Measurements from ENCODE around the gene ADTRP. TPM values are rescaled to one million over a fixed set of nuclear protein-coding genes. Genes with fewer than 3 reads are reported as not detected.
A peak's percentile ranks its signal among the peaks of the same experiment; 100 is the strongest.

Gene ADTRP
- total and polyA plus RNA-seq, 10 of the 15 experiments (the other 5 are each of a cell fraction or from before 2014, with no cell fraction given): 0.10 to 2.6 (median 2.1) TPM

DNA sequence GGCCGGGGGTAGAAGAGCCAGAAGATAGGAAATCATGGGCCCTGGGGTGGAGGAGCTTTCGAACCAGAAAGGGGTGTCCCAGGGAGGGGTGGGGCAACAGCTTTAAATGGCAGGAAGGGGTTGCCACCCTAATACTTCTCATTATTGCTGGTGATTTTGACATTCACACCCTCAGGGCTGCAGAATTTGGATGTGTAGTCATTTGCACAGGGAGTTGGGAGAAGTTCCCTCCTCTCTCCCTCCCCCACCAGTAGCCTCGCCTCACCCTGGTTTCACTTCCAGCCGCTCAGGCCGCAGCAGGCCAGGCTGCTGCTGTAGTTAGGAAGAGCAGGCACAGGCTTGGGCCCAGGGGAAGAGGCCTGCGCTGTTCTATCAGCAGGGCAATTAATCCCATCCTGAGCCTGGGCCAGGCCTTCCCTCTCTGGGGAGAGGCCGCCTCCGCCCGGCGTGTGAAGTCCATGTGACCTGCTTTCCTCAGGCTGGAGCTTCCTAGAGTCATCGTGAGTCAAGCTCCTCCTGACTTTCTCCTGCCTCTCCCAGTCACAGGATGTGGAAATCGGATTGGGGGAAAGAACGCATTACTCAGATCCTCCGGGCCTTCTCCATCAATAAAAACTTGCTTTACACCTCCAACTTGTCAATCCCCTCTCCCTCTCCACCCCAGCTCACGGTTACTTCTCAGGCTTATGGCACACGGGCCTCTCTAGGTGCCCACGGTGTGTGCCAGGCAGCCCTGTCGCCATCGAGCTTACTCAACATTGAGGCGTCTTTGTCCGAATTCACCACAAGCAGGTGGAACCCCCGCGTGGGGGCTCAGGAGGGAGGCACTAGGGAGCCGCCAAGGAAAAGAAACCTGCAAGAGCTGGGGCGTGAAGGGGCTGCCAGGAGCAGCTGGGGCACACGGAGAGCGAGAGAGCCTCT lies 7.8 kb downstream of the ADTRP start:
- Histone ChIP-seq H3K79me2 (ENCODE audit: control insufficient read depth, insufficient read depth, low read length) (no peaks in the 10 kb centered on the region), H3K4me3 (no peak overlapping the region), H3K4me1 (ENCODE audit: control insufficient read depth, insufficient read depth, low read length) (peaks cover 11% of the 10 kb centered on the region), H4K20me1 (ENCODE audit: control insufficient read depth, insufficient read depth) (no peaks in the 10 kb centered on the region), H3K9me3 (replicated peaks; ENCODE audit: control insufficient read depth, insufficient read depth, low read length) (no peaks in the 10 kb centered on the region), H3K27me3 (replicated peaks in 1 of 2; ENCODE audit: control insufficient read depth in 2 of 2, insufficient read depth in 2 of 2, low read length in 1 of 2) (no peaks in the 10 kb centered on the region), H2AFZ (ENCODE audit: control insufficient read depth, low read depth, low read length) (no peak overlapping the region), H3K27ac (ENCODE audit: control insufficient read depth, insufficient read depth) (no peak overlapping the region), H3K4me2 (ENCODE audit: control insufficient read depth, insufficient read depth) (no peak overlapping the region), H3K36me3 (ENCODE audit: control insufficient read depth in 2 of 2, insufficient read depth in 2 of 2, low read length in 1 of 2) (no peaks in the 10 kb centered on the region), H3K9ac (ENCODE audit: control insufficient read depth, insufficient read depth, low read length) (no peak overlapping the region)
- SMC1A ChIA-PET (ENCODE audit: uncharacterized antibody, unreplicated experiment): interaction anchor here (0.8 to 2.0 kb wide), 5 partner anchors 10 to 47 kb away, joined by 3 to 8 read pairs (median 6); no protein-coding TSS in a partner anchor
- POLR2A ChIA-PET: no interaction called here
- FAIRE-seq: no peak
- WGBS (ENCODE audit: insufficient coverage, insufficient replicate concordance, low lambda C conversion rate, missing lambda C conversion rate): 76% methylated on average over 27 of the region's 27 CpGs
- BruUV-seq (replicated peaks): no TSS peak
- RAD21 ChIA-PET (ENCODE audit: unreplicated experiment): interaction anchor here (1.1 to 1.4 kb wide), 3 partner anchors 15 to 58 kb away, joined by 3 to 4 read pairs (median 4); no protein-coding TSS in a partner anchor
- ATAC-seq: no peak
- CTCF ChIA-PET: no interaction called here
- TF ChIP-seq WRNIP1 (IDR thresholded peaks at IDR 0.05; ENCODE audit: borderline replicate concordance, low read depth, low read length) (no peak), EZH2 (IDR thresholded peaks at IDR 0.05; ENCODE audit: borderline replicate concordance, control insufficient read depth, low read depth, low read length) (no peak), YBX1 (IDR thresholded peaks at IDR 0.05) (no peak), RUNX3 (IDR thresholded peaks at IDR 0.05; ENCODE audit: low read length) (peak; percentile 65), RAD51 (IDR thresholded peaks at IDR 0.05) (no peak), EED (IDR thresholded peaks at IDR 0.05; ENCODE audit: low read depth) (peak; percentile 53), SP1 (IDR thresholded peaks at IDR 0.05; ENCODE audit: low read depth, low read length) (no peak), SIN3A (IDR thresholded peaks at IDR 0.05; ENCODE audit: low read depth, low read length) (no peak), SPI1 (IDR thresholded peaks at IDR 0.05; ENCODE audit: borderline replicate concordance, insufficient read depth, low read depth, low read length) (peak; percentile 50; the same call in 1 of the 2 replicates), ESRRA (IDR thresholded peaks at IDR 0.05; ENCODE audit: low read length) (no peak), CHD4 (IDR thresholded peaks at IDR 0.05) (no peak)
- intact Hi-C loops (cut with micrococcal nuclease; ENCODE audit: unreplicated experiment) (no loop called here), in situ Hi-C loops (cut with MboI) (no loop called here)
- no peak for DNase-seq (ENCODE audit: low read depth, low spot score)
